ENCODE data around the gene RABGAP1L.

The RABGAP1L gene

GRCh38 chr1:174726880-174727585 lies 567.7 kb downstream of the RABGAP1L start:
- DNase-seq = no peak

- no peak for DNase-seq
Measured at GRCh38 chr1:174734270-174734669, 575.0 kb downstream of the RABGAP1L start.

GRCh38 chr1:174736831-174737230 lies 577.5 kb downstream of the RABGAP1L start:
- no peak for DNase-seq

- no peak for DNase-seq
Measured at GRCh38 chr1:174740249-174740968, 581.1 kb downstream of the RABGAP1L start.

- DNase-seq = no peak
Measured at GRCh38 chr1:174742805-174743653, 583.7 kb downstream of the RABGAP1L start.

GRCh38 chr1:174743654-174744561 lies 584.6 kb downstream of the RABGAP1L start:
- no peak for DNase-seq

- no peak for DNase-seq
Measured at GRCh38 chr1:174744886-174745285, 585.6 kb downstream of the RABGAP1L start.

GRCh38 chr1:174746024-174746808 lies 586.9 kb downstream of the RABGAP1L start:
- DNase-seq = no peak

GRCh38 chr1:174747613-174748012 lies 588.3 kb downstream of the RABGAP1L start:
- DNase-seq = no peak

GRCh38 chr1:174748586-174748985 lies 589.3 kb downstream of the RABGAP1L start:
- no peak for DNase-seq

- DNase-seq = no peak
Measured at GRCh38 chr1:174753131-174753530, 593.8 kb downstream of the RABGAP1L start.

GRCh38 chr1:174761335-174761734 lies 602.0 kb downstream of the RABGAP1L start:
- DNase-seq = no peak

GRCh38 chr1:174761901-174762585 lies 602.7 kb downstream of the RABGAP1L start:
- DNase-seq = no peak

GRCh38 chr1:174764191-174764590 lies 604.9 kb downstream of the RABGAP1L start:
- DNase-seq = no peak

- no peak for DNase-seq
Measured at GRCh38 chr1:174766727-174767126, 607.4 kb downstream of the RABGAP1L start.

- no peak for DNase-seq
Measured at GRCh38 chr1:174768516-174768915, 609.2 kb downstream of the RABGAP1L start.

GRCh38 chr1:174768949-174769348 lies 609.6 kb downstream of the RABGAP1L start:
- no peak for DNase-seq

- DNase-seq = no peak
Measured at GRCh38 chr1:174769961-174770549, 610.7 kb downstream of the RABGAP1L start.

GRCh38 chr1:174775621-174776020 lies 616.3 kb downstream of the RABGAP1L start:
- DNase-seq = no peak

GRCh38 chr1:174777262-174777661 lies 617.9 kb downstream of the RABGAP1L start:
- DNase-seq = no peak

GRCh38 chr1:174785510-174785909 lies 626.2 kb downstream of the RABGAP1L start:
- DNase-seq = no peak
